IMR-90 (cell line): ENCODE data around the gene MSS51. TPM values are rescaled to one million over a fixed set of nuclear protein-coding genes. Genes with fewer than 3 reads are reported as not detected.

Source experiments
- ATAC-seq: fragments of 200-7000 bp; cut with Tn5 transposase; 2 replicates; pipeline ENCODE4 v1.9.1; 2020; ENCODE audit warnings: low read depth, mild to moderate bottlenecking, moderate library complexity
- BruUV-seq: library from RNA; stranded (reverse); fragments of 400-500 nt; replicated peaks from 2 replicates; lab custom pipeline; 2021; lab: Mats Ljungman, UMichigan
- CTCF ChIA-PET: fragments of 300-600 bp; formaldehyde crosslinking; extraction: SDS; loops from one replicate; lab custom pipeline; 2021; ENCODE audit warnings: antibody characterized with exemption; lab: Yijun Ruan, JAX
- POLR2A ChIA-PET: fragments of 300-600 bp; sonication (Branson Sonifier 250); formaldehyde crosslinking; loops from one replicate; lab custom pipeline; 2022; ENCODE audit warnings: antibody characterized with exemption; ENCODE audit not compliant: unreplicated experiment; lab: Charles Lee
- DNase-seq: peaks from one replicate; pipeline ENCODE4 v3.0.0; 2013
- H2AFZ ChIP-seq: replicated peaks from 2 replicates; pipeline ENCODE3; 2013; ENCODE audit warnings: low read length, mild to moderate bottlenecking; ENCODE audit not compliant: poor library complexity
- H2AK5ac ChIP-seq: 2 replicates; pipeline ENCODE4 v1.6.1; 2013; ENCODE audit warnings: low read depth, low read length, inconsistent platforms
- H2AK9ac ChIP-seq: replicated peaks from 2 replicates; pipeline ENCODE3; 2013; ENCODE audit warnings: mild to moderate bottlenecking, low read depth, low read length, moderate library complexity; ENCODE audit not compliant: poor library complexity
- H2BK120ac ChIP-seq: 2 replicates; pipeline ENCODE4 v1.6.1; 2013; ENCODE audit warnings: low read depth, low read length, inconsistent platforms
- H2BK15ac ChIP-seq: 3 replicates; pipeline ENCODE4 v1.6.1; 2013; ENCODE audit warnings: low read depth, low read length, inconsistent platforms
- H2BK20ac ChIP-seq: 2 replicates; pipeline ENCODE4 v1.6.1; 2013; ENCODE audit warnings: low read depth, mild to moderate bottlenecking, inconsistent platforms, low read length, moderate library complexity
- H2BK5ac ChIP-seq: 2 replicates; pipeline ENCODE4 v1.6.1; 2013; ENCODE audit warnings: mild to moderate bottlenecking, low read depth, low read length, inconsistent platforms; ENCODE audit not compliant: poor library complexity, severe bottlenecking
- H3K14ac ChIP-seq: replicated peaks from 2 replicates; pipeline ENCODE4 v1.6.1; 2013; ENCODE audit warnings: low read depth, low read length, inconsistent platforms
- H3K18ac ChIP-seq: 2 replicates; pipeline ENCODE4 v1.6.1; 2013; ENCODE audit warnings: low read depth, low read length, control low read depth
- H3K23ac ChIP-seq: 2 replicates; pipeline ENCODE4 v1.6.1; 2013; ENCODE audit warnings: low read depth, low read length, inconsistent platforms
- H3K27ac ChIP-seq: 2 replicates; pipeline ENCODE4 v1.5.1; 2013; ENCODE audit warnings: mild to moderate bottlenecking, control low read depth, low read length; ENCODE audit not compliant: insufficient read depth
- H3K27me3 ChIP-seq: 2 replicates; pipeline ENCODE4 v1.6.1; 2013; ENCODE audit warnings: low read length; ENCODE audit not compliant: control insufficient read depth, insufficient read depth
- H3K36me3 ChIP-seq: 2 replicates; pipeline ENCODE4 v1.6.1; 2013; ENCODE audit warnings: low read length, mixed read lengths; ENCODE audit not compliant: control insufficient read depth, insufficient read depth
- H3K4ac ChIP-seq: 2 replicates; pipeline ENCODE4 v1.6.1; 2013; ENCODE audit warnings: low read depth, low read length, inconsistent platforms
- H3K4me1 ChIP-seq: 2 replicates; pipeline ENCODE4 v1.6.1; 2013; ENCODE audit warnings: low read length, mixed read lengths; ENCODE audit not compliant: control insufficient read depth, insufficient read depth
- H3K4me2 ChIP-seq: 2 replicates; pipeline ENCODE4 v1.6.1; 2013; ENCODE audit warnings: low read depth, mild to moderate bottlenecking, control low read depth, low read length, moderate library complexity
- H3K4me3 ChIP-seq: 2 replicates; pipeline ENCODE4 v1.5.1; 2013; ENCODE audit warnings: low read depth, mild to moderate bottlenecking, control low read depth, low read length, moderate library complexity; ENCODE audit not compliant: insufficient read depth
- H3K56ac ChIP-seq: 2 replicates; pipeline ENCODE4 v1.6.1; 2013; ENCODE audit warnings: low read length, inconsistent platforms; ENCODE audit not compliant: insufficient read depth; ENCODE audit errors: extremely low read depth
- H3K79me1 ChIP-seq, 2 experiments: 2 replicates each; pipeline ENCODE4 v1.6.1; 2013; ENCODE audit warnings: low read length in 2 of 2, inconsistent platforms in 1 of 2, low read depth in 1 of 2
- H3K9ac ChIP-seq: 2 replicates; pipeline ENCODE4 v1.6.1; 2013; ENCODE audit warnings: low read depth, low read length, control low read depth
- H3K9me1 ChIP-seq: 2 replicates; pipeline ENCODE4 v1.6.1; 2013; ENCODE audit warnings: low read length, inconsistent platforms; ENCODE audit not compliant: insufficient read depth
- H3K9me3 ChIP-seq: 2 replicates; pipeline ENCODE4 v1.6.1; 2013; ENCODE audit warnings: low read length; ENCODE audit not compliant: control insufficient read depth, insufficient read depth
- H4K20me1 ChIP-seq: 2 replicates; pipeline ENCODE4 v1.6.1; 2013; ENCODE audit warnings: low read length, inconsistent platforms; ENCODE audit not compliant: insufficient read depth
- H4K5ac ChIP-seq: 2 replicates; pipeline ENCODE4 v1.6.1; 2013; ENCODE audit warnings: mild to moderate bottlenecking, low read depth, low read length, control low read depth
- H4K8ac ChIP-seq, 2 experiments: 2 replicates each; pipeline ENCODE4 v1.6.1; 2013; ENCODE audit warnings: low read depth in 2 of 2, low read length in 2 of 2, control low read depth in 1 of 2, inconsistent platforms in 1 of 2
- H4K91ac ChIP-seq: 2 replicates; pipeline ENCODE4 v1.6.1; 2013; ENCODE audit warnings: low read depth, low read length, inconsistent platforms; ENCODE audit not compliant: insufficient read depth
- BHLHE40 ChIP-seq: fragments of 150-350 bp; IDR thresholded peaks from 2 replicates; pipeline ENCODE4 v1.6.1; 2016; ENCODE audit warnings: mild to moderate bottlenecking, low read depth, low read length
- CEBPB ChIP-seq: IDR thresholded peaks from 2 replicates; pipeline ENCODE4 v1.6.1; 2012; ENCODE audit warnings: low read depth, low read length, improper control_type of control experiment
- CHD1 ChIP-seq: IDR thresholded peaks from 2 replicates; pipeline ENCODE4 v1.6.1; 2012; ENCODE audit warnings: low read depth, low read length, improper control_type of control experiment
- FOS ChIP-seq: fragments of 150-350 bp; IDR thresholded peaks from 2 replicates; pipeline ENCODE4 v1.6.1; 2016; ENCODE audit warnings: low read depth, low read length
- MAFK ChIP-seq: IDR thresholded peaks from 2 replicates; pipeline ENCODE4 v1.6.1; 2012; ENCODE audit warnings: low read depth, low read length, improper control_type of control experiment
- MAZ ChIP-seq: IDR thresholded peaks from 2 replicates; pipeline ENCODE4 v1.6.1; 2012; ENCODE audit warnings: low read depth, mild to moderate bottlenecking, low read length, improper control_type of control experiment, moderate library complexity, borderline replicate concordance
- MXI1 ChIP-seq: IDR thresholded peaks from 2 replicates; pipeline ENCODE4 v1.6.1; 2012; ENCODE audit warnings: low read depth, mild to moderate bottlenecking, low read length, moderate library complexity, borderline replicate concordance
- NFE2L2 ChIP-seq: fragments of 150-350 bp; IDR thresholded peaks from 2 replicates; pipeline ENCODE4 v1.6.1; 2016; ENCODE audit warnings: low read depth, mild to moderate bottlenecking, low read length
- POLR2A ChIP-seq: IDR thresholded peaks from 2 replicates; pipeline ENCODE4 v1.6.1; 2012; ENCODE audit warnings: mild to moderate bottlenecking, low read depth, low read length
- RAD21 ChIP-seq: IDR thresholded peaks from 2 replicates; pipeline ENCODE4 v1.6.1; 2012; ENCODE audit warnings: low read length, improper control_type of control experiment
- RCOR1 ChIP-seq: IDR thresholded peaks from 2 replicates; pipeline ENCODE4 v1.6.1; 2012; ENCODE audit warnings: mild to moderate bottlenecking, low read length, improper control_type of control experiment; ENCODE audit not compliant: insufficient replicate concordance
- RFX5 ChIP-seq: IDR thresholded peaks from 2 replicates; pipeline ENCODE4 v1.8.0; 2012; ENCODE audit warnings: low read depth, mild to moderate bottlenecking, low read length, moderate library complexity
- SMC3 ChIP-seq: fragments of 150-350 bp; IDR thresholded peaks from 2 replicates; pipeline ENCODE4 v1.6.1; 2016; ENCODE audit warnings: low read depth, mild to moderate bottlenecking, antibody characterized with exemption, low read length, moderate library complexity
- WGBS, 2 experiments: methylation state at CpG; one replicate each; pipeline versions ENCODE4 v1.1.5 to v1.1.7; 2013; ENCODE audit warnings: missing lambda C conversion rate in 2 of 2; ENCODE audit not compliant: insufficient read length in 1 of 2; ENCODE audit errors: extremely low coverage in 2 of 2; 5-methylcytosine and 5-hydroxymethylcytosine counted together
- dilution Hi-C: fragments of 300-500 bp; cut with HindIII; formaldehyde crosslinking; loops from one replicate; pipeline ENCODE4 v1.14.3; 2018; ENCODE audit warnings: low sequenced_read_pairs; ENCODE audit not compliant: unreplicated experiment
- in situ Hi-C: fragments of 300-500 bp; cut with MboI; formaldehyde crosslinking; loops from 3 replicates; pipeline ENCODE4 v1.14.3; 2019; ENCODE audit warnings: low sequenced_read_pairs, inconsistent platforms, mixed read lengths
- intact Hi-C: fragments of 100-400 bp; cut with micrococcal nuclease; formaldehyde crosslinking; loops from 2 replicates; pipeline ENCODE4 v1.10.0; 2022
- polyA plus RNA-seq, 3 experiments: library from polyadenylated mRNA; depleted of rRNA; stranded (reverse); fragments of >200 nt; gene quantifications; 2 replicates each; pipeline ENCODE4 v1.2.3, GENCODE V29; 2012; ENCODE audit warnings: low replicate concordance in 1 of 3
- total RNA-seq: library from RNA; depleted of rRNA; stranded (reverse); fragments of >200 nt; gene quantifications from 2 replicates; pipeline ENCODE4 v1.2.3, GENCODE V29; 2012
- TF ChIP-seq, protein P1 (sequence below): fragments of 150-350 bp; IDR thresholded peaks from 2 replicates; pipeline ENCODE4 v1.6.1; 2017; ENCODE audit warnings: mild to moderate bottlenecking, antibody characterized with exemption, low read length, low read depth
- TF ChIP-seq, protein P2 (sequence below): fragments of 150-350 bp; IDR thresholded peaks from 2 replicates; pipeline ENCODE4 v1.6.1; 2016; ENCODE audit warnings: low read depth, mild to moderate bottlenecking, low read length, moderate library complexity, borderline replicate concordance
- TF ChIP-seq, protein P3 (sequence below): conservative IDR thresholded peaks from 2 replicates; pipeline ENCODE4 v1.5.1; 2012; ENCODE audit warnings: mild to moderate bottlenecking, low read depth, low read length, improper control_type of control experiment

MSS51 gene
- total and polyA plus RNA-seq, 2 of the 4 experiments (the other 2 are of a cell fraction): 1.1 to 1.8 TPM

DNA sequence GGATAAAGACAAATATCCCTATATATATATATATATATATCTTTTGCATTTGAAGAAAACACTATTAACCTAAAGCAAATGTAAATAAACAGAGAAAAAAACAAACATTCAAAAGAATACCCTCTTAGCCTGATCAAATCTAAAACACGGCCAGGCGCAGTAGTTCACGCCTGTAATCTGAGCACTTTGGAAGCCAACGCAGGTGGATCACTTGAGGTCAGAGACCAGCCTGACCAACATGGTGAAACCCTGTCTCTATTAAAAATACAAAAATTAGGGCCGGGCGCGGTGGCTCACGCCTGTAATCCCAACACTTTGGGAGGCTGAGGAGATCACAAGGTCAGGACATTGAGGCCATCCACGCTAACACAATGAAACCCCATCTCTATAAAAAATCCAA lies 28.7 kb downstream of the MSS51 start:
- Histone ChIP-seq H3K56ac (no peak overlapping the region), H2BK120ac (no peak overlapping the region), H3K4me2 (no peak overlapping the region), H4K91ac (no peak overlapping the region), H3K14ac (no peak overlapping the region), H2BK5ac (no peak overlapping the region), H4K20me1 (peaks cover 34% of the 10 kb centered on the region), H3K4me3 (no peak overlapping the region), H3K4ac (no peak overlapping the region), H4K8ac (no peak overlapping the region), H3K79me1 (peaks cover 21 to 60% of the 10 kb centered on the region in 2 experiments), H2BK15ac (no peak overlapping the region), H3K9ac (no peak overlapping the region), H3K36me3 (no peaks in the 10 kb centered on the region; the same call in 1 of the 2 replicates), H3K9me3 (no peaks in the 10 kb centered on the region), H3K23ac (no peak overlapping the region), H2AFZ (no peak overlapping the region), H3K4me1 (no peaks in the 10 kb centered on the region), H2AK9ac (no peak overlapping the region), H2BK20ac (no peak overlapping the region), H3K27ac (no peak overlapping the region), H3K9me1 (peaks cover 8% of the 10 kb centered on the region), H3K18ac (no peak overlapping the region), H2AK5ac (no peak overlapping the region), H4K5ac (no peak overlapping the region), H3K27me3 (no peaks in the 10 kb centered on the region)
- intact Hi-C loops: no loop called here
- CTCF ChIA-PET: no interaction called here
- DNase-seq: no peak
- dilution Hi-C loops: no loop called here
- no TSS peak for BruUV-seq
- POLR2A ChIA-PET: no interaction called here
- no peak for ATAC-seq
- in situ Hi-C loops: no loop called here
- TF ChIP-seq, protein P1, sequence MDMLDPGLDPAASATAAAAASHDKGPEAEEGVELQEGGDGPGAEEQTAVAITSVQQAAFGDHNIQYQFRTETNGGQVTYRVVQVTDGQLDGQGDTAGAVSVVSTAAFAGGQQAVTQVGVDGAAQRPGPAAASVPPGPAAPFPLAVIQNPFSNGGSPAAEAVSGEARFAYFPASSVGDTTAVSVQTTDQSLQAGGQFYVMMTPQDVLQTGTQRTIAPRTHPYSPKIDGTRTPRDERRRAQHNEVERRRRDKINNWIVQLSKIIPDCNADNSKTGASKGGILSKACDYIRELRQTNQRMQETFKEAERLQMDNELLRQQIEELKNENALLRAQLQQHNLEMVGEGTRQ: no peak
- TF ChIP-seq FOS (no peak), RAD21 (no peak), MXI1 (no peak), CEBPB (no peak), CHD1 (no peak), NFE2L2 (no peak), RFX5 (no peak), MAFK (no peak), MAZ (no peak), SMC3 (no peak), BHLHE40 (no peak), POLR2A (no peak), RCOR1 (no peak)
- TF ChIP-seq, protein P2, sequence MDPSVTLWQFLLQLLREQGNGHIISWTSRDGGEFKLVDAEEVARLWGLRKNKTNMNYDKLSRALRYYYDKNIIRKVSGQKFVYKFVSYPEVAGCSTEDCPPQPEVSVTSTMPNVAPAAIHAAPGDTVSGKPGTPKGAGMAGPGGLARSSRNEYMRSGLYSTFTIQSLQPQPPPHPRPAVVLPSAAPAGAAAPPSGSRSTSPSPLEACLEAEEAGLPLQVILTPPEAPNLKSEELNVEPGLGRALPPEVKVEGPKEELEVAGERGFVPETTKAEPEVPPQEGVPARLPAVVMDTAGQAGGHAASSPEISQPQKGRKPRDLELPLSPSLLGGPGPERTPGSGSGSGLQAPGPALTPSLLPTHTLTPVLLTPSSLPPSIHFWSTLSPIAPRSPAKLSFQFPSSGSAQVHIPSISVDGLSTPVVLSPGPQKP: no peak
- TF ChIP-seq, protein P3, sequence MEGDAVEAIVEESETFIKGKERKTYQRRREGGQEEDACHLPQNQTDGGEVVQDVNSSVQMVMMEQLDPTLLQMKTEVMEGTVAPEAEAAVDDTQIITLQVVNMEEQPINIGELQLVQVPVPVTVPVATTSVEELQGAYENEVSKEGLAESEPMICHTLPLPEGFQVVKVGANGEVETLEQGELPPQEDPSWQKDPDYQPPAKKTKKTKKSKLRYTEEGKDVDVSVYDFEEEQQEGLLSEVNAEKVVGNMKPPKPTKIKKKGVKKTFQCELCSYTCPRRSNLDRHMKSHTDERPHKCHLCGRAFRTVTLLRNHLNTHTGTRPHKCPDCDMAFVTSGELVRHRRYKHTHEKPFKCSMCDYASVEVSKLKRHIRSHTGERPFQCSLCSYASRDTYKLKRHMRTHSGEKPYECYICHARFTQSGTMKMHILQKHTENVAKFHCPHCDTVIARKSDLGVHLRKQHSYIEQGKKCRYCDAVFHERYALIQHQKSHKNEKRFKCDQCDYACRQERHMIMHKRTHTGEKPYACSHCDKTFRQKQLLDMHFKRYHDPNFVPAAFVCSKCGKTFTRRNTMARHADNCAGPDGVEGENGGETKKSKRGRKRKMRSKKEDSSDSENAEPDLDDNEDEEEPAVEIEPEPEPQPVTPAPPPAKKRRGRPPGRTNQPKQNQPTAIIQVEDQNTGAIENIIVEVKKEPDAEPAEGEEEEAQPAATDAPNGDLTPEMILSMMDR: no peak
- whole genome bisulfite sequencing, 2 experiments: no CpG with 5 or more reads among the region's 9 CpGs
